NCI-H82 treated with DMSO at 0.1 percent for 48 hours (cell line): ENCODE data around the gene GAGE10.
"Not testable (repeated sequence)": the region's sequence is repeated elsewhere in the genome, so short reads cannot be mapped to it uniquely, and the experiment has no call there.

Source experiments
- DNase-seq: peaks from one replicate; lab custom pipeline; 2025; ENCODE audit not compliant: unreplicated experiment; lab: John Stamatoyannopoulos, UW

Gene GAGE10

DNA sequence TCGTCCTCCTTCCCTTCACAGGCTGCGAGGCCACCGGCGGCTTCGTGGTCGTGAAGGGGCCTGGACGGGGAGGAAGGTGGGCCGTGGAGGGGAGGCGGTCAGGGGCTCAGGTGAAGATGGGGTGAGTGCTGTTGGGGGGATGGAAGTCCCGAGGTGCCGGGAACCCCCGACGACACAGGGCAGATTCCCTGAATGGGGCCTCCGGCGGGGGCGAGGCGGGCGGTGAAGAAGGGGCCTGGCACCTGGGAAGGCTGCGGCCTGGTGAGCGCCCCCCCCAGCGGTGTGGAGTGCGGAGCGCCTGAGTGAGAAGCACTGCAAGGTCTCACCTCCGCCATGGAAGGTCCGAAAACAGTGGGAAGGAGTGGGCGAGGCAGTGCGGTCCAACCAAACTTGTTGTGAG, 18.8 kb downstream of the GAGE10 start:
- DNase-seq, result not testable (repeated sequence)

GRCh38 chrX:49323735-49324134, 20.3 kb downstream of the GAGE10 start:
- DNase-seq, result not testable (repeated sequence)

GRCh38 chrX:49330421-49330820, 27.0 kb downstream of the GAGE10 start:
- DNase-seq, result not testable (repeated sequence)

GRCh38 chrX:49331282-49331681, 27.8 kb downstream of the GAGE10 start, which contains the start of gene GAGE13:
GAGE13 (plus strand) TSS chrX:49331582; CDS start chrX:49332738, 1,156 bp downstream.
- DNase-seq, result not testable (repeated sequence)

GRCh38 chrX:49331841-49332240, 28.4 kb downstream of the GAGE10 start:
- not testable (repeated sequence) for DNase-seq

GRCh38 chrX:49341449-49341848, 38.0 kb downstream of the GAGE10 start:
- DNase-seq, result not testable (repeated sequence)

DNA sequence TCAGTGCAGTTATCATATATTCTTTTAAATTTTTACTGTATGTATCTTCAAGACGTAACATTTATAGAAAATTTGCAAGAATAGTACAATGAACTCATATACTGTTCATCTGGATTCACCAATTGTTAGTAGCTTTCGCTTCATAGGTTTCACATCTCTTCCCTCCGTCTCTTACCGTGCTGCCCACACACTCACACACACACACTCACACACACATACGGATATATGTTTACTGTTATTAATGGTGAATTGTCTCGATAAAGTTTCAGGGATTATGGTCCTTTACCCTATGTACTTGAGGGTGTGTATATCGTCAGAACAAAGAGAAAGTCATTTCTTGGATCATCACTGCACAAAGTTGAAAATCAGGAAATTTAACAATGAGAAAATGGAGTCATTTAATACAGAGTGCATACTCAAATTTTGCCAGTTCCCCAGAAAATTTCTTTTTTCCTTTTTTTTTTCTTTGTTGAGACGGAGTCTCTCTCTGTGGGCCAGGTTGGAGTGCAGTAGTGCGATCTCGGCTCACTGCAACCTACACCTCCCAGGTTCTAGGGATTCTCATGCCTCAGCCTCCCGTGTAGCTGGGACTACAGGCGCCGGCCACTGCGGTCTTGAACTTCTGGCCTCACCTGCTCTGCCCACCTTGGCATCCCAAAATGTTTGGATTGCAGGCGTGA, 41.2 kb downstream of the GAGE10 start:
- DNase-seq, result not testable (repeated sequence)

GRCh38 chrX:49345402-49345801, 42.0 kb downstream of the GAGE10 start:
- not testable (repeated sequence) for DNase-seq

- not testable (repeated sequence) for DNase-seq
These were observed 42.7 kb downstream of the GAGE10 start for GRCh38 chrX:49346150-49346549.
